Activated naive CD4-positive, alpha-beta T cell (primary cell): Measurements from ENCODE around the gene RAP1A.

Experiments used
- DNase-seq, 4 experiments: peaks; one replicate each; lab custom pipeline; 2025; lab: John Stamatoyannopoulos, UW

The RAP1A gene

GRCh38 chr1:111756124-111756513 is 136.5 kb downstream of the RAP1A start:
- DNase-seq, result no peak

GRCh38 chr1:111758373-111758772 is 138.8 kb downstream of the RAP1A start:
- no peak for DNase-seq

GRCh38 chr1:111761717-111762116 is 142.1 kb downstream of the RAP1A start:
- DNase-seq, result no peak

GRCh38 chr1:111762332-111762731 is 142.7 kb downstream of the RAP1A start:
- DNase-seq, result no peak
